Naive B cell (primary cell): ENCODE data around the gene SZRD1. TPM values are rescaled to one million over a fixed set of nuclear protein-coding genes. Genes with fewer than 3 reads are reported as not detected.

Experiments used
- ATAC-seq, 2 donors: fragments of 150-1000 bp; cut with Tn5 transposase; 2 replicates each; pipeline ENCODE4 v1.10.0; 2021; ENCODE audit warnings: low read depth in 2 of 2, mild to moderate bottlenecking in 2 of 2, moderate library complexity in 2 of 2
- DNase-seq: peaks from one replicate; pipeline ENCODE4 v3.0.0; 2022
- H3K27ac Mint-ChIP-seq, 6 donors: one replicate each; pipeline ENCODE4 v1.8.0; 2020 to 2022; ENCODE audit warnings: mild to moderate bottlenecking in 6 of 6, mixed read lengths in 6 of 6, moderate library complexity in 5 of 6, inconsistent platforms in 2 of 6
- H3K27me3 Mint-ChIP-seq, 3 donors: one replicate each; pipeline ENCODE4 v1.8.0; 2021 to 2022; ENCODE audit warnings: mixed read lengths in 3 of 3, mild to moderate bottlenecking in 1 of 3
- H3K36me3 Mint-ChIP-seq, 2 donors: one replicate each; pipeline ENCODE4 v1.8.0; 2020 to 2022; ENCODE audit warnings: mixed read lengths in 2 of 2, inconsistent platforms in 1 of 2, mild to moderate bottlenecking in 1 of 2
- H3K4me1 Mint-ChIP-seq, 3 donors: one replicate each; pipeline ENCODE4 v1.8.0; 2020 to 2022; ENCODE audit warnings: mixed read lengths in 3 of 3, inconsistent platforms in 1 of 3, mild to moderate bottlenecking in 1 of 3, moderate library complexity in 1 of 3
- H3K4me3 Mint-ChIP-seq, 8 donors: one replicate each; pipeline ENCODE4 v1.8.0; 2020 to 2022; ENCODE audit warnings: mild to moderate bottlenecking in 8 of 8, mixed read lengths in 8 of 8, moderate library complexity in 8 of 8, inconsistent platforms in 2 of 8
- H3K9me3 Mint-ChIP-seq, 7 donors: one replicate each; pipeline ENCODE4 v1.8.0; 2020 to 2022; ENCODE audit warnings: mixed read lengths in 7 of 7, mild to moderate bottlenecking in 5 of 7, inconsistent platforms in 2 of 7, moderate library complexity in 1 of 7
- polyA plus RNA-seq, 6 donors: library from polyadenylated mRNA; unstranded; fragments of 300-500 nt; fragmentation: Illumina TruSeq; gene quantifications; one replicate each; pipeline ENCODE4 v1.2.3, GENCODE V29; 2021; ENCODE audit warnings: low read depth in 6 of 6

SZRD1 gene
- polyA plus RNA-seq, 6 donors from 2014 or later, result 41.1 to 59.6 (median 50.9) TPM

- ATAC-seq, result no peak
- Mint-ChIP-seq H3K36me3 (peaks cover 4 to 7% of the 10 kb centered on the region in 2 donors), H3K9me3 (no peaks in the 10 kb centered on the region), H3K4me3 (peak overlapping the region in 1 of 8 donors; percentile 26), H3K4me1 (peaks cover 43 to 90% (median 71%) of the 10 kb centered on the region in 3 donors), H3K27ac (peak overlapping the region in 2 of 6 donors; percentile 42 to 60), H3K27me3 (no peaks in the 10 kb centered on the region)
- DNase-seq, result no peak
Observed at GRCh38 chr1:16374266-16374665, 7.2 kb downstream of the SZRD1 start.

- Mint-ChIP-seq H3K9me3 (no peaks in the 10 kb centered on the region), H3K4me1 (peaks cover 43 to 91% (median 66%) of the 10 kb centered on the region in 3 donors), H3K27ac (peak overlapping the region in 1 of 6 donors; percentile 18), H3K27me3 (no peaks in the 10 kb centered on the region), H3K36me3 (peaks cover 4 to 7% of the 10 kb centered on the region in 2 donors), H3K4me3 (peak overlapping the region in 1 of 8 donors; percentile 27)
- DNase-seq (no peak), ATAC-seq (no peak)
Observed at GRCh38 chr1:16375521-16376340, 8.7 kb downstream of the SZRD1 start.

DNA sequence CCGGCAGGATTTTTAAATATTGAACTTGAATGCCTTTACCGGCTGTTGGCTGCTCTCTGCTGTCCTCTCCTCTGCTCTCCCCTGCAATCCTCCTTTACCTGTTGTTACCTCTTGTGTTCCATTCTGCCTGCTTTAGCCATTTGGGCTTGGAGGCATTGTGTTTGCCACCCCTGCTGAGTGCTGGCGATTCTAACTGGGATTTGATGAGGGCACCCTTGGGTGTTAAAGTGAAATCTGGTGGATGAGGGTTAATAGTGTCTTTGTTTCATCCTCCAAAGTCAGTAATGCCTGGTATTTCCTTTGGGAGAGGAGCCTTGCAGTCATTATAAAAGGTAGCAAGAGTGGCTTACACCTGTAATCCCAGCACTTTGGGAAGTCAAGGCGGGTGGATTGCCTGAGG is 9.9 kb downstream of the SZRD1 start:
- peaks cover 47 to 85% (median 66%) of the 10 kb centered on the region in 3 donors for H3K4me1 Mint-ChIP-seq
- no peaks in the 10 kb centered on the region for H3K9me3 Mint-ChIP-seq
- ATAC-seq, result no peak
- peak overlapping the region in 3 of 6 donors; percentile 42 to 90 (median 71) for H3K27ac Mint-ChIP-seq
- no peak for DNase-seq
- no peaks in the 10 kb centered on the region for H3K27me3 Mint-ChIP-seq
- peak overlapping the region in 2 of 8 donors; percentile 17 to 55 for H3K4me3 Mint-ChIP-seq
- H3K36me3 Mint-ChIP-seq, result peaks cover 4 to 7% of the 10 kb centered on the region in 2 donors

DNA sequence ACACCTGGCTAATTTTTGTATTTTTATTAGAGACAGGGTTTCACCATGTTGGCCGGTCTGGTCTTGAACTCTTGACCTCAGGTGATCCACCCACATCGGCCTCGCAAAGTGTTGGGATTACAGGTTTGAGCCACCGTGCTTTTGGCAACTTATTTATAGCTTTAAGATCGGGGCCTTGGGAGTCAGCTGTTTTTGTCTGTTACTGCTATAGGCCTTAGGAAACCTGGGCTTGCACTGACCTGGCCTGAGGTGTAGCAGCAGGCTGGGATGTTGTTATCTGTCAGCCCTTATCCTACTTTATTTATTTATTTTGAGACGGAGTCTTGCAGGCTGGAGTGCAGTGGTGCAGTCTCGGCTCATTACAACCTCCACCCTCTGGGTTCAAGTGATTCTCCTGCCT is 11.4 kb downstream of the SZRD1 start:
- H3K4me1 Mint-ChIP-seq, result peaks cover 43 to 80% (median 63%) of the 10 kb centered on the region in 3 donors

DNA sequence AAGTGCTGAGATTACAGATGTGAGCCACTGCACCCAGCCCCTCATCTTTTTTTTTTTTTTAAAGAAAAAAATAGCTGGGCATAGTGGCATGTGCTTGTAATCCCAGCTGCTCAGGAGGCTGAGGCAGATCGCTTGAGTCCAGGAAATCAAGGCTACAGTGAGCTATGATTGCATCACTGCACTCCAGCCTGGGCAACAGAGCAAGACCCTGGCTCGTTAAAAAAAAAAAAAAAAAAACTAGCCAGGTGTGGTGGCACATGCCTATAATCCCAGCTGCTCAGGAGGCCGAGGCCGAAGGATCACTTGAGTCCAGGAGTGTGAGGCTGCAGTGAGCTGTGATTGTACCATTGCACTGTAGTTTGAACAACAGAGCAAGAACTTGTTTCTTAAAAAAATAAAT is 13.8 kb downstream of the SZRD1 start:
- Mint-ChIP-seq H3K36me3 (no peaks in the 10 kb centered on the region), H3K4me3 (no peak overlapping the region), H3K4me1 (peaks cover 52 to 78% (median 69%) of the 10 kb centered on the region in 3 donors), H3K9me3 (no peaks in the 10 kb centered on the region), H3K27me3 (no peaks in the 10 kb centered on the region), H3K27ac (peak overlapping the region in 1 of 6 donors; percentile 67)
- DNase-seq (no peak), ATAC-seq (no peak)

More for the DNA sequence above, 11.4 kb downstream of the SZRD1 start:
- ATAC-seq, result no peak
- no peak overlapping the region for H3K27ac Mint-ChIP-seq
- no peaks in the 10 kb centered on the region for H3K27me3 Mint-ChIP-seq
- H3K9me3 Mint-ChIP-seq, result no peaks in the 10 kb centered on the region
- no peak overlapping the region for H3K4me3 Mint-ChIP-seq
- H3K36me3 Mint-ChIP-seq, result peaks cover 0 to 4% of the 10 kb centered on the region in 2 donors
- no peak for DNase-seq

DNA sequence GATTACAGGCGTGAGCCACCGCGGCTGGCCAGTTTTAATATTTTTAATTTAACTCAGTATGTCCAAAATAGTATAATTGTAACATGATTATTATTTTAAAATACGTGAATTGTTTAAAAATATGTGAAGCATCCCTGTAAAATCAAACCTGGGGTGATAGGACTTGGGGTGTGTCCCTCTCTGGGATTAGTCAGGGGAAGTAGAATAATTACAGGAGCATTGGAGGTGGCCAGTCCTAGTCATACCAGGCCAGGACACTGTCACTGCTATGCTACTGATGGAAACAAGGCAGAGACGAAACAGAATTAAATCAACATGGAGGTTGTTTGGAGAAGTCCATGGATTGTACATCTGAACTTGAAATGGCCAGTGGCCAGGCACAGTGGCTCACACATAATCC is 16.8 kb downstream of the SZRD1 start:
- H3K36me3 Mint-ChIP-seq, result no peaks in the 10 kb centered on the region
- DNase-seq (no peak), ATAC-seq (no peak)
- H3K4me1 Mint-ChIP-seq, result peaks cover 57 to 78% (median 63%) of the 10 kb centered on the region in 3 donors
- H3K9me3 Mint-ChIP-seq, result no peaks in the 10 kb centered on the region
- H3K27ac Mint-ChIP-seq, result peak overlapping the region in 4 of 6 donors; percentile 47 to 90 (median 74)
- H3K27me3 Mint-ChIP-seq, result no peaks in the 10 kb centered on the region
- peak overlapping the region in 1 of 8 donors; percentile 59 for H3K4me3 Mint-ChIP-seq

- ATAC-seq (no peak), DNase-seq (no peak)
- Mint-ChIP-seq H3K4me1 (peaks cover 61 to 78% (median 69%) of the 10 kb centered on the region in 3 donors), H3K36me3 (no peaks in the 10 kb centered on the region), H3K4me3 (peak overlapping the region in 5 of 8 donors; percentile 22 to 84 (median 64)), H3K27me3 (no peaks in the 10 kb centered on the region), H3K9me3 (no peaks in the 10 kb centered on the region), H3K27ac (peak overlapping the region; percentile 10 to 89 (median 81))
Observed at GRCh38 chr1:16385659-16386453, 18.8 kb downstream of the SZRD1 start.

- H3K36me3 Mint-ChIP-seq, result no peaks in the 10 kb centered on the region
- H3K4me3 Mint-ChIP-seq, result peak overlapping the region; percentile 3 to 84 (median 54)
- ATAC-seq, result peak; percentile 62 to 67
- no peak for DNase-seq
- no peaks in the 10 kb centered on the region for H3K9me3 Mint-ChIP-seq
- H3K27ac Mint-ChIP-seq, result peak overlapping the region; percentile 24 to 98 (median 82)
- H3K4me1 Mint-ChIP-seq, result peaks cover 63 to 84% (median 71%) of the 10 kb centered on the region in 3 donors
- no peaks in the 10 kb centered on the region for H3K27me3 Mint-ChIP-seq
Observed at GRCh38 chr1:16386454-16387113, 19.5 kb downstream of the SZRD1 start.

GRCh38 chr1:16387201-16388188 is 20.5 kb downstream of the SZRD1 start:
- Mint-ChIP-seq H3K27ac (peak overlapping the region; percentile 29 to 89 (median 82)), H3K4me3 (peak overlapping the region; percentile 54 to 84 (median 74)), H3K27me3 (no peaks in the 10 kb centered on the region), H3K9me3 (no peaks in the 10 kb centered on the region), H3K4me1 (peaks cover 66 to 87% (median 74%) of the 10 kb centered on the region in 3 donors), H3K36me3 (peaks cover 0 to 3% of the 10 kb centered on the region in 2 donors)
- peak; percentile 12 for DNase-seq
- peak; percentile 57 to 59 for ATAC-seq

DNA sequence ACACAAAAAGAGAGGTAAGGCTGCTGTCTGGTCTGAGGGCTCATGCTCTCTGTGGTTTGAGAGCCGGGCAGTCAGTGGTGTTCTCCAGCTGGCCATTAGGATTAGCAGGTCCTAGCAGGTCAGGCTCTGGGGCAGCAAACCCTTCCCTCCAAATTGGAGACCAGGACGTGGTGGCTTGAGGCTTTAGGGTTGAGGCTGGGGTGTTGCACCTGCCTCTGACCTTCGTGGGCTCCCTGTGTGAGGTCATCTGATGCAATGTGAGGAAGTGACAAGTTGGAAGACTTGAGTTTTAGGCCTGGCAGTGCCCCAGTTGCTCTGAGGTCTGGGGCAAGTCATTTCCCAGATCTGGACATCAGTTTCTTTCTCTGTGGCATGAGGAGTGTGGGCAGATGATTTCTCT is 24.4 kb downstream of the SZRD1 start:
- Mint-ChIP-seq H3K4me3 (no peak overlapping the region), H3K27ac (peak overlapping the region in 1 of 6 donors; percentile 53), H3K36me3 (peaks cover 0 to 8% of the 10 kb centered on the region in 2 donors), H3K9me3 (no peaks in the 10 kb centered on the region), H3K27me3 (no peaks in the 10 kb centered on the region), H3K4me1 (peaks cover 45 to 62% (median 51%) of the 10 kb centered on the region in 3 donors)
- ATAC-seq, result no peak
- DNase-seq, result no peak

GRCh38 chr1:16392740-16393569 is 25.9 kb downstream of the SZRD1 start:
- Mint-ChIP-seq H3K27me3 (no peaks in the 10 kb centered on the region), H3K9me3 (no peaks in the 10 kb centered on the region), H3K4me3 (peak overlapping the region in 2 of 8 donors; percentile 40 to 64), H3K36me3 (peaks cover 0 to 8% of the 10 kb centered on the region in 2 donors), H3K4me1 (peaks cover 31 to 48% (median 39%) of the 10 kb centered on the region in 3 donors), H3K27ac (peak overlapping the region in 4 of 6 donors; percentile 36 to 78 (median 63))
- DNase-seq (no peak), ATAC-seq (no peak)
